ENCODE results near the gene ETV3. TPM values are rescaled to one million over a fixed set of nuclear protein-coding genes. Genes with fewer than 3 reads are reported as not detected.

The ETV3 gene
- total and polyA plus RNA-seq, 10 of the 15 experiments (the other 5 are each of a cell fraction or from before 2014, with no cell fraction given) = 1.7 to 13.8 (median 7.2) TPM

- Histone ChIP-seq H3K79me2 (ENCODE audit: control insufficient read depth, insufficient read depth, low read length) (no peaks in the 10 kb centered on the region), H3K4me1 (ENCODE audit: control insufficient read depth, insufficient read depth, low read length) (peaks cover 51% of the 10 kb centered on the region), H3K27me3 (replicated peaks in 1 of 2; ENCODE audit: control insufficient read depth in 2 of 2, insufficient read depth in 2 of 2, low read length in 1 of 2) (no peaks in the 10 kb centered on the region), H3K4me2 (ENCODE audit: control insufficient read depth, insufficient read depth) (peak overlapping the region; percentile 73), H3K9ac (ENCODE audit: control insufficient read depth, insufficient read depth, low read length) (peak overlapping the region; percentile 35), H3K27ac (ENCODE audit: control insufficient read depth, insufficient read depth) (peak overlapping the region; percentile 66), H3K9me3 (replicated peaks; ENCODE audit: control insufficient read depth, insufficient read depth, low read length) (no peaks in the 10 kb centered on the region), H2AFZ (ENCODE audit: control insufficient read depth, low read depth, low read length) (peak overlapping the region; percentile 43; the same call in 1 of the 2 replicates), H3K36me3 (ENCODE audit: control insufficient read depth in 2 of 2, insufficient read depth in 2 of 2, low read length in 1 of 2) (no peaks in the 10 kb centered on the region), H3K4me3 (peak overlapping the region; percentile 5; the same call in 1 of the 2 replicates), H4K20me1 (ENCODE audit: control insufficient read depth, insufficient read depth) (no peaks in the 10 kb centered on the region)
- CTCF ChIA-PET = interaction anchor here (0.8 to 20.2 kb wide), 7 partner anchors 2 to 328 kb away, joined by 3 to 349 read pairs (median 4); no protein-coding TSS in a partner anchor
- SMC1A ChIA-PET (ENCODE audit: uncharacterized antibody, unreplicated experiment) = interaction anchor here (0.9 to 2.5 kb wide), 6 partner anchors 10 to 315 kb away, joined by 3 to 15 read pairs (median 4); no protein-coding TSS in a partner anchor
- DNase-seq (ENCODE audit: low read depth, low spot score) = no peak
- ATAC-seq = peak; percentile 69
- no TSS peak for BruUV-seq (replicated peaks)
- in situ Hi-C loops (cut with MboI) (no loop called here), intact Hi-C loops (cut with micrococcal nuclease; ENCODE audit: unreplicated experiment) (no loop called here)
- RAD21 ChIA-PET (ENCODE audit: unreplicated experiment) = interaction anchor here (0.8 to 2.6 kb wide), 7 partner anchors 13 to 324 kb away, joined by 3 to 7 read pairs (median 5); no protein-coding TSS in a partner anchor
- WGBS (ENCODE audit: insufficient coverage, insufficient replicate concordance, low lambda C conversion rate, missing lambda C conversion rate) = 0% methylated on average over 5 of the region's 5 CpGs
- POLR2A ChIA-PET = interaction anchor here (0.6 to 1.2 kb wide), 3 partner anchors 15 to 520 kb away, joined by 3 read pairs; no protein-coding TSS in a partner anchor
- no peak for FAIRE-seq
- TF ChIP-seq IKZF1 (conservative IDR thresholded peaks at IDR 0.05) (peak; percentile 80), ETV6 (conservative IDR thresholded peaks at IDR 0.05 in 1 of 2, IDR thresholded peaks at IDR 0.05 in 1 of 2; ENCODE audit: borderline replicate concordance in 1 of 2, low read depth in 1 of 2) (peak in 1 of 2 experiments; percentile 57; a peak in 1 of 4 replicates), PAX5 (IDR thresholded peaks at IDR 0.05; ENCODE audit: borderline replicate concordance, low read depth, low read length) (peak; percentile 64; the same call in 1 of the 2 replicates), ZNF592 (IDR thresholded peaks at IDR 0.05) (no peak), IRF4 (IDR thresholded peaks at IDR 0.05; ENCODE audit: low read depth, low read length) (peak; percentile 74), NFYB (IDR thresholded peaks at IDR 0.05; ENCODE audit: insufficient read depth, low read depth, low read length) (no peak), GATAD2B (conservative IDR thresholded peaks at IDR 0.05; ENCODE audit: low read depth) (peak; percentile 84; the same call in 1 of the 2 replicates), E4F1 (IDR thresholded peaks at IDR 0.05; ENCODE audit: borderline replicate concordance, partially characterized antibody) (no peak), POU2F2 (IDR thresholded peaks at IDR 0.05; ENCODE audit: borderline replicate concordance, low read depth, low read length) (no peak), SPI1 (IDR thresholded peaks at IDR 0.05; ENCODE audit: borderline replicate concordance, insufficient read depth, low read depth, low read length) (peak; percentile 91), EP300 (IDR thresholded peaks at IDR 0.05; ENCODE audit: borderline replicate concordance in 1 of 2, control insufficient read depth in 1 of 2, low read depth in 2 of 2, low read length in 2 of 2) (peak; percentile 28 to 38; a peak in 1 of 4 replicates), TCF12 (IDR thresholded peaks at IDR 0.05; ENCODE audit: low read depth, low read length) (peak; percentile 91)
- TF ChIP-seq, protein P1, sequence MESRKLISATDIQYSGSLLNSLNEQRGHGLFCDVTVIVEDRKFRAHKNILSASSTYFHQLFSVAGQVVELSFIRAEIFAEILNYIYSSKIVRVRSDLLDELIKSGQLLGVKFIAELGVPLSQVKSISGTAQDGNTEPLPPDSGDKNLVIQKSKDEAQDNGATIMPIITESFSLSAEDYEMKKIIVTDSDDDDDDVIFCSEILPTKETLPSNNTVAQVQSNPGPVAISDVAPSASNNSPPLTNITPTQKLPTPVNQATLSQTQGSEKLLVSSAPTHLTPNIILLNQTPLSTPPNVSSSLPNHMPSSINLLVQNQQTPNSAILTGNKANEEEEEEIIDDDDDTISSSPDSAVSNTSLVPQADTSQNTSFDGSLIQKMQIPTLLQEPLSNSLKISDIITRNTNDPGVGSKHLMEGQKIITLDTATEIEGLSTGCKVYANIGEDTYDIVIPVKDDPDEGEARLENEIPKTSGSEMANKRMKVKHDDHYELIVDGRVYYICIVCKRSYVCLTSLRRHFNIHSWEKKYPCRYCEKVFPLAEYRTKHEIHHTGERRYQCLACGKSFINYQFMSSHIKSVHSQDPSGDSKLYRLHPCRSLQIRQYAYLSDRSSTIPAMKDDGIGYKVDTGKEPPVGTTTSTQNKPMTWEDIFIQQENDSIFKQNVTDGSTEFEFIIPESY (IDR thresholded peaks at IDR 0.05) = no peak
Measured at GRCh38 chr1:157181258-157181657, 43.1 kb upstream of the ETV3 start.

Data from GM12878 (cell line).